GM18519 (cell line): ENCODE data around the gene IRAK4.
"Not testable (repeated sequence)": the region's sequence is repeated elsewhere in the genome, so short reads cannot be mapped to it uniquely, and the experiment has no call there.

Source experiments
- ATAC-seq: cut with Tn5 transposase; IDR thresholded peaks from one replicate; pipeline ENCODE4 v1.9.1; 2021; ENCODE audit warnings: mild to moderate bottlenecking, moderate library complexity; ENCODE audit not compliant: unreplicated experiment, low FRiP score

The IRAK4 gene

DNA sequence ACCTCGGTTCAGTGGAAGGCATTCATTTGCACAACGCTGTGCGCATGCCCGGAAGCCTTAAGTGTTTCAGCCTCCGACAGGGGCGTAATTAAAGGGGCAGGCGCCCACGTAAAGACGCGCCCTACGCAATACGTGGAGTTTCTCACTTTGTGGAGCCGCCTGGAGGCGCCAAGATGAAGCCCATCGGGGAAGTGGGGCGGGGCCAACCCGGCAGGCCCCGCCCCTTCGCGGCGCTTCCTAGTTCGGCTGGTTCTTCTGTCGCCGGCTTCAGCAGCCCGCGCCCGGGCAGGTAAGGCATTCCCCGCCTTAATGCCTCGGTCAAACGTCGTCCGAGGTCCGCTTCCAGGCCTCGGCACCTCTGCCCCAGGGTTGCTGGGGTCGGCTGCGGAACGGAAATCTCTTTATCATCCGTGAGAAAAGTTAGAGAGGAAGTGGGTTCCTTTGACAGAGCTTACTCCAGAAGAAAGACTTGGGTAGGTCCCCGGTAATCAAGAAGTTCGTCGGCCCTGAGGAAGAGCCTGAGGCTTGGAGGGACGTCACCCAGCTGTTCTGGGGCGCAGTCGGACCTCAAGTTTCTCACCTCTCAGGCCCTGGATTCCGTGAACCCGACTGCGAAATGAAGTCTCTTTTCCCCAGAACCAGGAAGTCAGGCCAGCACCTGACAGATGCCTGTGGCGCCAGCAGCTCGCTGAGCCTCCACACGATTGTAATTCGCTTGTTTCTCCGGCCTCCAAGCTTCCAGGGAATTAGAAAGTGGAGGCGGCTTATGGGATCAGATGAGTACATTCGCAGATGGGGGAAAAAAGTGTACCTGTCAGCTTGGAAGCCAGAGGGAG is at the start of gene IRAK4, which contains the start of gene PUS7L:
Gene IRAK4, plus strand, starts transcription at position 224 of the 836 bp plus-strand sequence. CDS start 9,161 bp downstream, outside the sequence.
Gene PUS7L, minus strand, starts transcription at position 63 of the 836 bp plus-strand sequence. CDS start 3,545 bp downstream, outside the sequence.
- ATAC-seq: peak; percentile 98

DNA sequence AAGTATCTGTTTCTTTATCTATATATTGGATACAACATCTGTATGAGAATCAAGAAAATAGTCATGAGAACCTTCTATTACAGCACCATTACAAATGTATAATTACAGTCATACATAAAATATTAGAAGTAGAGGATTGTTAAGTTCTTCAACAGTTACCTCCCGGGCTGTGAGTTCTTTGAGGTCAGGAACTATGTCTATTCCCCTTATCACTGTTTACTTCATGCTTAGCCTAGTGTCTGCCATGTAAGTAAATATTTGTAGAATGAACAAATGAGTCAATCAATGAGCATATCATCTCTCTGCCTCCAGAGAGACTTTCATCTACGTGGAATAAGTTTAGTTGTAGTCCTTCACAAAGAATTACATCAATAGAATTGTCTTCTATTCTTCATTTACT is 47.4 kb upstream of the IRAK4 start:
- ATAC-seq: no peak

DNA sequence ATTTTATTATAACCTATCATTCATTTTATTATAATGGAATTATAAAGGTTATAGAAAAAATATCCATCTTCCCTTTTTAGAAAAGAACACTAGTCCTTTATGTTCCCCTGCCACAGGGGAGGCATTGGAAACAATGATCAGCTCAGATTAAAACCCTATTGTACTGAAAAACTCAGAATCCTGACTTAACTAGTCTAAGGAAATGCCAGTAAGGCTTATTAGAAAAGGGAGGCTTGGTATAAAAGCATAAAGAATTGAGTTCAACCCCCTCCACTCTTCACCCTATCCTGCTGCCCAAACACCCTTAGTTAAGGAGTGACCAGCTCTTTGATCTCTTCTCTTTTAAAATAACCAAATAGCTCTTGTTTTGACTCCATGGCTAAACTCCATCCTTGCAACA is 36.1 kb upstream of the IRAK4 start:
- ATAC-seq: no peak

DNA sequence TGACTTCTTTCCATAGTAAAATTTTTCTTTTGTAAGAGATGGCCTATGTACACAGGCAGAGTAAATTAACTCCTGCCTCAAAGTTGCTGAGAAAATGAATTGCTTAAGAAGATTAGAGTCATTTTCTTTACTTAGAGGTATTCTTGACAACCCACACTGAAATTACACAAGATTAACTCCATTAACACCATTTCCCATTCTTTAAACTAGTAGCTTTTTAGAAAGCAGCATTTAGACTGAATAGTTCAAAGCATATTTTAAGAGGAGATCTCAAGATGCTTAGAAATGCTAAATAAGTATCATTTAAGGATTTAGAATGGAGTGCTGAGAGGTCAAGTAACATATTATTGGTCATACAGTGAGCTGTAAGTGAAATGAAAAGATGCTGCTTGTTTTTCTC is 35.6 kb upstream of the IRAK4 start:
- no peak for ATAC-seq

DNA sequence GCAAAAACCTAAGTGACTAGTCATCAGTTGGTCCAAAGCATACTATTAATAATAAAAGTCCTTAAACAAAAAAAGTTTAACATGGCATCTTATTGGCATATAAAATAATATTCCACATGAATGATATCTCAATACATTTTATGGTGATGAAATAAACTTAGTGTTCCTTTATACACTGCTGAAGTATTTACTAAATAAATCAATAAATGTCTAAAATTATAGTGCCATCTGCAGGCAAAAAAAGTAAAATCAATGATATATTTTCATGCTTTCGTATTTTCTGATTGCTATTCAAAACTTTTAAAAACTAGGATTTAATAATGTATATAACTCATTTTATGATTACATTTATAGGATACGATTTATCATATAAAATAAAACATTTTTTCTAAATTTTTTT is 30.6 kb upstream of the IRAK4 start:
- ATAC-seq: no peak

DNA sequence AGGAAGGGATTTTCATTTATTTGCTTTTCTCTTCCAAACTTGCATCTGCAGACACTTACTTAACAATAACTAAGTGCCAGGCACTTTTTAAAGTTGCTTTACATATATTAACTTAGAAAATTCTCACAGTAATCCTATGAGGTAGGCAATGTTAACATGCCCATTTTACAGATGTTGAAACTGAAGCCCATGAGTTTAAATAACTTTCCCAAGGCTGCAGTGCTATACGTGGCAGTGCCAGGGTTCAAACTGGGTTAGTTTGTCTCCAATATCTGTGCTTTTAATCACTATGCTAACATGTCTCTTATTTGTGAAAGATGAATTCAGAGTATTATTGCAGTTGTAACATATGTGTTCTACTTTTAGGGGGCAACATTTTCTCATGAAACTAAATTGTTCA is 30.1 kb upstream of the IRAK4 start:
- no peak for ATAC-seq

DNA sequence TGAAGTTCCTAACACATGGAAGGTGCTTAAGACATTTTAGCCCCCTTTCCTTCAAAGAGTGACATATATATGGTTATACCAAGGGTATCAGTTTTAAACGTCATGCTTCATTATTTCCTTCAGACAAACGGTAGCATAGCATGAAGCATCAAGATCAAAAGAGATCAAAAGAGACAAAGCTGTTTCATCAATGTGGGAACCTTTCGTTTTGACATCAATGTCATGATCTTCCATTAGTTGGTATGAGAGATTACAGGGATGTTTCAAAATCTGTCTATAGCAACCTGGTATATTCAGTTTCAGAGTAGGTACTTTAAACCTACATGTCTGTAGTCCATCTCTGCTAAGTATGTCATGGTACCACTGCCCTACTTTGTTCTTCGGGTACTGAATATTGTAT is 28.5 kb upstream of the IRAK4 start:
- ATAC-seq: no peak

DNA sequence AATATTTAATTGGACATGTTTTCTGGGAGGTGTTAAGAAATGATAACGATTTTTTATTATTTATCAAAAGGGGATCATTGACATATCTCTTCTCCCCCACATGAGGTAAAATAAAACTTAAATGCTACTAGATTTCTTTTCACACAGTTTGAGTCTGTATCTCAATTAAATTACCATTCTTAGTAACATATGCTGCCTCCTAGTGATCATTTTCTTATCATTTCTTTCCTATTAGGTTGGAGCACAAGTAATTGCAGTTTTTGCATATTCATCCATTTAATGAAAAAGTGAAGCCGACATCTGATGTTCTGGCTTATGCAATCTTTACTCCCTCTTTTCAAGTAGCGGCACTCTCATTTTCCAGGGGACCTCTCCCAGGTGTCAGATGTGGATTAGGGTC is 25.1 kb upstream of the IRAK4 start:
- no peak for ATAC-seq

DNA sequence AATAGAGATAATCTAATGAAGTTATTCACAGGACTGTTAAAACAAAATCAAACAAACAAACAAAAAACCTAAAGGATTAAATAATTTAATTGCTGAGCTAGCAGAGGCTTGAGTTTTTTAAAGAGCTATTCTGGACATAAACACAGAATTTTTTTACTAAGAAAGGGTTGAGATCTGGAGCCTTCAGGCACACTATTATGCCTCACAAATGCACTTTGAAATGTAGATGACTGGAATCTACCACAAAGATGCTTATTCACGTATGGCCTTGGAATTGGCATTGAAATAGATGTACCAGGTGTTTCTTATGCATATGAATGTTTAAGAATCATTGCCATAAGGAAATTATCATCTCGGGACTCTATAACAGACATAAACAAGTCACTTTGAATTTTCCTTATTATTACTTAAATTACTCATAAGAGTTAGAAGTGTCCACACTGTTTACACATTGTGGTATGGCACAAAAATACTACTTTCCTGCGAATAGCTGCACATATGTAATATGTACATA is 21.8 kb upstream of the IRAK4 start:
- no peak for ATAC-seq

DNA sequence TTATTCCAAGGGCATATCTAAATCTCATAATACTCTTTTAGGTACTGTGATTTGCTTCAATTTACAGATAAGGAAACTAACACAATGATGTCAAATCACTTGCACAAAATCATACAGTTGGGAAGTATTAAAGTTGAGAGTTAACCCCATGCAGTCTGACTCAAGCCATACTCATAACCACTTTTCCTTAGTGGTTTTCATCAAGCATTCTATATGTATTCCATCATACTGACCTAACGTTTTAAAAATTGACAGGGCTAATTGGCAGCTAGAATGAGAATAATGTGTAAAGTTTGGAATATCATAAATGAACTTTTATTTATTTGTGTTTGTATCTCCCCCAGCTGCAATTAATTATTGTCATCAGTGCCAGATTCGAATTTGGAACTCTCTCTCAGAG is 21.1 kb upstream of the IRAK4 start:
- no peak for ATAC-seq

DNA sequence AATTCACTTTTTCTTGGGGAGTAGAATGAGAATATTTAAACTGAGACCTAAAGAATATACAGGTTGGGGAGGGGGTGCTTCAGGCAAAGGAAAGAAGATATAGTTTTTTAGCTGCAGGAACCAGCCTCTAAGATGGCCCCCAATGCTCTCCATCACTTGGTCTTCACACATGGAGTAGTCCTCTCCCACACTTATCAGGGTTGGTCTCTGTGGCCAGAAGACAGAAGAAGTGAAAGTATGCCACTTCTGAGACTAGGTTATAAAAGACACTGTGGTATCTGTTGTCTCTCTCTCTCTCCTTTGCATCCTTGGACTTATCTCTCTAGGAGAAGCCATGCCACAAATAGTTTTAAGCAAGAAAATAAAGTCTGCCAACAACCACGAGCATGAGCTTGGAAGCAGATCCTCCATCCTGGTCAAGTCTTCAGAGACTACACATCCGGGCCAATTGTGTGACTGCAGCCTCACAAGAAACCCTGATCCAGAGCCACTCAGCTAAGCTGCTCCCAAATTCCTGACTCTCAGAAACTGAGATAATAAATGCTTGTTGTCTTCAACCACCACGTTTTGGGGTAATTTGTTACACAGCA is 18.1 kb upstream of the IRAK4 start:
- peak; percentile 68 for ATAC-seq

DNA sequence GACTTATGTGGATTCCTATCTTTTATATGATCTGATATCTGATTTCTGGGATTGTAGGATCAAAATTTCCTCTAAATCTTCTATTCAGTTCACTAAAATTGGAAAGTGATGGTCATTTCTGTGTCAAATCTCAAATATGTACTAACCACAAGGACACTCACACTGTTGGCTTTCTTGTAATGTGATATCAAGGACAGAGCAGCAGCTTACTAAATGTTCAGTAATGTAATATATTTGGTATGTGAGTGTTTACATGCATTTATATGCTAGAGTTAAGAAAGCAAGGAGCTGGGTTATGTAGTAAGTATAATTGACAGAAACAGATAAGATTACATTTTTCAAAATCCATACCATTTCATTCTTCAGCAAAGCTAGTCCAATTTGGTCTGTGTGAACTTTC is 16.6 kb upstream of the IRAK4 start:
- ATAC-seq: no peak

DNA sequence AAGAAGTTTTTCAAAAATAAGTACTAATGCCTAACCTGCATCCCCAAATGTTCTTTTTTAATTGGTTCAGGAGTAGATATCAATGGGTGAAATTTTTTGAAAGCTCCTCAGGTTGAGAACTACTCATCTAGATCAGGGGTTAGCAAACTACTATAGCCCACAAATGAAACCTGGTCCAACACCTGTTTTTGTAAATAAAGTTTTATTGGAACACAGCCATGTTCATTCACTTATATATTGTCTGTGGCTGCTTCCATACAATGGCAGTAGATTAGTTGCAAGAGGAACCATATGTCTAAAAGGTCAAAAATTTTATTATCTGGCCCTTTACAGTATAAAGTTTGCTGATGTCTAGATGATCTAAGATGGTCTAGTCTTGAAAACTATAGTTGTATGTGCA is 13.9 kb upstream of the IRAK4 start:
- no peak for ATAC-seq

DNA sequence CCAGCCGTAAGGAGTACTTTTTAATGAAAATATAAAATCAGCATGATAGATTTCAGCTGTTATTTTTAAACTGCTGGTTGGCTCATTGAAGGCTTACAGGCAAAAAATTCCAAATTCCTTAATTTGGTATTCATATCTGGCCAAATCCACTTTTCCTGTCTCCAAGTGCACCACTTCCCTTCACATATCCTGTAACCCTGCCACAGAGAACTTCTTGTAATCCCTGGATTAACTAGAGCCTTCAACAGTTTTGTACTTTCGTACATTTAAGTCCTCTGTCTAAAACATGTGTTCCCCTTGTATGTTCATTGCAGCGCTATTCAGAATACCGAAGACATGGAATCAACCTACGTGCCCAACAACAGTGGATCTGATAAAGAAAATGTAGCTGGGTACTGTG is 9.7 kb upstream of the IRAK4 start:
- ATAC-seq: no peak

DNA sequence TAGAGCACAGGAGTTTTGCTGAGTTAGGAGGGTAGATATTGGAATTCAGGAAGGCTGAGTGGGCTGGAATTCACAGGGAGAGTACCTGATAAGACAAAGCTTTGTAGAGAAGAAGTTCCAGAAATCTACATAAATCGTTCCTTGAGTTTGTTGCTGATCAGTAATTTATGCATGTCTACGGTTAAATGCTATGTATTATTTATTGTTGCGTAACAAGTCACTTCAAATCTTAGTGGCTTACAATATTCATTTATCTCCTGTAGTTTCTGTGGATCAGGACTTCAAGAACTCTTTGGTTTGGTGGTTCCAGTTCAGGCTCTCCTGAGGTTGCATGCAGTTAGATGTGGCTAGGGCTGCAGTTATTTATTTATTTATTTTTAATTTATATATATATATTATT is 7.9 kb upstream of the IRAK4 start:
- no peak for ATAC-seq

DNA sequence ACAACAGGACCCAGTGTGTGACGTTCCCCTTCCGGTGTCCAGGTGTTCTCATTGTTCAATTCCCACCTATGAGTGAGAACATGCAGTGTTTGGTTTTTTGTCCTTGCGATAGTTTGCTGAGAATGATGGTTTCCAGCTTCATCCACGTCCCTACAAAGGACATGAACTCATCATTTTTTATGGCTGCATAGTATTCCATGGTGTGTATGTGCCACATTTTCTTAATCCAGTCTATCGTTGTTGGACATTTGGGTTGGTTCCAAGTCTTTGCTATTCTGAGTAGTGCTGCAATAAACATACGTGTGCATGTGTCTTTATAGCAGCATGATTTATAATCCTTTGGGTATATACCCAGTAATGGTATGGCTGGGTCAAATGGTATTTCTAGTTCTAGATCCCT is 7.4 kb upstream of the IRAK4 start:
- ATAC-seq: not testable (repeated sequence)

DNA sequence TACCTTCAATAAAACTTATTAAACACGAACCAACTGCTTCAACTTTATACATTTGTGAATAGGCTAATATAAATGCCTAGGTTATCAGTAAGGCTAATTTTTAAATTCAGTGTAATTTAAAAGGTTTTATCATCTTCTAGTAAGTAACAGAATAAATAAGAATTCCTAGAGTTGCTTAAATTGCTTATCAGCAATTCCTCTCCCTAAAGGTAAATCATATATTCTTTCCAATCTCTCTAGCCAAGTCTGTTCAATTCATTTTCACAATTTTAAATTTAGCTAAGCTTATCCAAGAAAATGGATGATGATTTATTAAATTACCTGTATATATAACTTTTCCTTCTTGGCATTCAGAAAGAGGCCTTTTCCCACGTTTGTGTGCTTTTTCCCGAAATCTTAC is 4.7 kb upstream of the IRAK4 start:
- ATAC-seq: no peak

DNA sequence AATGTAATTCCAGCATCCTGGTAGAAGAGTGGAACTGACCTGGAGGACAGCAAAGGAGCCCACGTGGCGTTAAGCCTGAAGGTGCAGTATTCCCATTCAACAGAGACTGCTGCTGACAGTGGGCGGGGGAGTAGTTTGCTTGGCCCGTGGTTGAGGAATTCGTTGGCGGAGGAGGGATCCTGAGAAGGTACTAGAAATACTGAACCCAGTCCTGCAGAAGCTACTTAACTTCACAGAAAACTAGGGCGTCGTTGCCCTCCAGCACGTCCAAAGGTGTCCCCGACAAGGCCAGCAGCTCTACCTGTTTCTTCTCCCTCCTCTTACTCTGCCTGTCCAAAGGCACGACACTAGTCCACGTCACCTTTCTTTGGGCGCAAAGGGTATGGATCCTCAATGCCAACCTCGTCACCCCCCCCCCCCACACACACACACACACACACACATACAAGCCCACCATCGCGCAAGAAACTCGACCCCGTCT is 464 bp upstream of the IRAK4 start:
- ATAC-seq: no peak

DNA sequence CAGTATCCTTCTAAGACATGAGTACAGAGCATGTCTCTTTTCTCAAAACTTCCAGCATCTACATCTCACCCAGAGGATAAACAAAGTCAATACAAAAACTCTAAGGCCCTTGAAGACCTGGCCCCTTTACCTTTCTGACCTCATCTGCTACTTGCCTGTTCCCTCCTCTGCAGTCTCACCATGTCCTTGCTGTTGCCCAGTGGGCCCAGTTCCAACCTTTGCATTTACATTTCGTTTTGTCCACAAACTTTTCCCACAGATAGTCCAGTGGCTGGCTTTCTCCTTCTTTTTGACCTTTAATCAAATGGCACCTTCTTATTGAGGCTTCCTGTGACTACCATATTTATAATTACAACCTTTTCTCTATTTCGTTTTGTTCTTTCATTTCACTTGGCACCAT is 1.6 kb downstream of the IRAK4 start:
- no peak for ATAC-seq

DNA sequence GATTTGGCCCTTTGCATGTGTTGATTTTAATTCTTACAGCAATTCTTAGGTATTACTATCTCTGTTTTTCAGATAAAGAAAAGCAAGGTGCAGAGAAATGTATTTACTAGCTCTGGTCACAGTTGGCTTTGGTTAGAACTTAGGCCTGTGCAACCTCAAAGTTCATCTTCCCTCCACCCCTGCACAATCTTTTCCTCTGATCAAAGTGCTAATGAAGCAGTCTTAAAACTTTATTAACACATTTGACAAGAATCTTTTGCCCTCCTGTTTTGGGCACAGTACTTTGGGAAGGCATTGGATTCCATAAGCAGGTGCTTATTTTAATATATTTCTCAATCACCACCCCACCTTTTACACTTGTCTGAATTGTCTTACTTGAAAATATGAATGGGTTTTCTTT is 2.7 kb downstream of the IRAK4 start:
- no peak for ATAC-seq

DNA sequence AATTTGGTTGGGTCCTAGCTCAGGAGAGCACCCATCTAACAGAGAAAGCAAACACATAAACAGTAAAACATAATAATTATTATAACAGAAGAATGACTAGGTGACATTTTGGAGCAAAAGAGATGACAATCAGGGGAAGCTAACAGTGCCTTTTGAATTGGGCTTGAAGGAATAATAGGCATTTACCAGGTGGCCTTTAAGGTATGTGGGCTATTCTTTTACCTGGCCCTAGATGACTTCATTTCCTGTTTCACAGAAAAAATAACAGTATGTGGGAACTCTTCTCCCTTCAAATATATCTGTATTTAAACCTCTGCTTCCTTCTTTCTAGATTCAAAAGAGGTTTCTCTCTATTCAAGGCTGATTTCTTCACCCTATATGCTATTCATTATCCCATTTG is 3.8 kb downstream of the IRAK4 start:
- no peak for ATAC-seq

DNA sequence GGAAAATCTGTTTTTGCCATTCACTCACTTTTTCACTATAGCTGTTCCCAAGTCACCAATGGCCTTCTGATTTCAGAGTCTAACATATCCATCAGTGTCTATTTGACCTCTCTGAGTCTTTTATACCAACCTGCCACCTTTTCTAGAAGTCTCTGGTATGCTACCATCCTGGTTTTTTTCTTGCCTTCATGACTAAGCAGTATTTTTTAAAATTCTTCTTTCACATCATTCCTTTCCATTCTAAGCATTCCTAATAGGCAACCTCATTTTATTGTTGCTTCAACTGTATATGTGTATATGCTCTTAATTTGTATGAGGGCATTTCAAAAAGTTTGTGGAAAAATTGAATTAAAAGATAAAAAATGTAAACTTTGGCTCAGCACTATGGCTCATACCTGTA is 5.0 kb downstream of the IRAK4 start:
- ATAC-seq: no peak
